Natural killer cell (primary cell): ENCODE results near the gene BLOC1S5. TPM values are rescaled to one million over a fixed set of nuclear protein-coding genes. Genes with fewer than 3 reads are reported as not detected.
A peak's percentile ranks its signal among the peaks of the same experiment; 100 is the strongest.

Experiments
- ATAC-seq, 3 donors: fragments of 150-1000 bp in 2 of 3; fragments of 200-7000 bp in 1 of 3; cut with Tn5 transposase; 1 replicate in 1 of 3; 2 replicates in 2 of 3; pipeline ENCODE4 v1.10.0; 2021; ENCODE audit warnings: mild to moderate bottlenecking in 2 of 3, moderate library complexity in 2 of 3
- DNase-seq, 2 donors: peaks; one replicate each; pipeline versions ENCODE4 v3.0.0 to v3.0.0-alpha.2; 2013 to 2021; ENCODE audit warnings: mixed read lengths in 1 of 2
- H3K27ac ChIP-seq: one replicate; pipeline ENCODE4 v1.5.1; 2013; ENCODE audit warnings: mild to moderate bottlenecking, low read length
- H3K27me3 ChIP-seq: one replicate; pipeline ENCODE4 v1.6.1; 2013; ENCODE audit warnings: low read length; ENCODE audit not compliant: control insufficient read depth, insufficient read depth
- H3K36me3 ChIP-seq: one replicate; pipeline ENCODE4 v1.6.1; 2013; ENCODE audit warnings: low read length; ENCODE audit not compliant: control insufficient read depth, insufficient read depth
- H3K4me1 ChIP-seq: one replicate; pipeline ENCODE4 v1.6.1; 2013; ENCODE audit warnings: low read length; ENCODE audit not compliant: control insufficient read depth, insufficient read depth
- H3K4me3 ChIP-seq: one replicate; pipeline ENCODE4 v1.5.1; 2013; ENCODE audit warnings: low read length
- H3K9me3 ChIP-seq: one replicate; pipeline ENCODE4 v1.6.1; 2013; ENCODE audit warnings: low read length; ENCODE audit not compliant: control insufficient read depth, insufficient read depth
- H3K27ac Mint-ChIP-seq, 2 donors: one replicate each; pipeline ENCODE4 v1.8.0; 2022; ENCODE audit warnings: mild to moderate bottlenecking in 2 of 2, mixed read lengths in 2 of 2, moderate library complexity in 1 of 2
- H3K27me3 Mint-ChIP-seq, 2 donors: one replicate each; pipeline ENCODE4 v1.8.0; 2022; ENCODE audit warnings: low read depth in 2 of 2, mixed read lengths in 2 of 2
- H3K36me3 Mint-ChIP-seq: one replicate; pipeline ENCODE4 v1.8.0; 2022; ENCODE audit warnings: mixed read lengths
- H3K4me1 Mint-ChIP-seq, 2 donors: one replicate each; pipeline ENCODE4 v1.8.0; 2022; ENCODE audit warnings: mixed read lengths in 2 of 2
- H3K4me3 Mint-ChIP-seq: one replicate; pipeline ENCODE4 v1.8.0; 2022; ENCODE audit warnings: mild to moderate bottlenecking, moderate library complexity, mixed read lengths
- H3K9me3 Mint-ChIP-seq, 2 donors: one replicate each; pipeline ENCODE4 v1.8.0; 2022; ENCODE audit warnings: mixed read lengths in 2 of 2
- CTCF ChIP-seq: fragments of 200-600 bp; IDR thresholded peaks from one replicate; pipeline ENCODE4 v1.8.0; 2022; ENCODE audit warnings: antibody characterized with exemption
- WGBS: methylation state at CpG from one replicate; pipeline ENCODE4 v1.1.7; 2013; ENCODE audit warnings: missing lambda C conversion rate; ENCODE audit not compliant: insufficient coverage; 5-methylcytosine and 5-hydroxymethylcytosine counted together
- intact Hi-C: fragments of 100-400 bp; cut with micrococcal nuclease; formaldehyde crosslinking; loops from one replicate; pipeline ENCODE4 v1.14.2; 2022
- total RNA-seq, 4 donors: library from RNA; stranded (reverse); fragments of 120-200 nt in 1 of 4; gene quantifications; one replicate each; pipeline versions ENCODE4 v1.2.3 to v1.2.4, GENCODE V29; 2013 to 2022

The BLOC1S5 gene
- total RNA-seq, 3 donors from 2014 or later (not counting 1 experiment from before 2014, with no cell fraction given) = 11.2 to 15.9 (median 15.4) TPM

DNA sequence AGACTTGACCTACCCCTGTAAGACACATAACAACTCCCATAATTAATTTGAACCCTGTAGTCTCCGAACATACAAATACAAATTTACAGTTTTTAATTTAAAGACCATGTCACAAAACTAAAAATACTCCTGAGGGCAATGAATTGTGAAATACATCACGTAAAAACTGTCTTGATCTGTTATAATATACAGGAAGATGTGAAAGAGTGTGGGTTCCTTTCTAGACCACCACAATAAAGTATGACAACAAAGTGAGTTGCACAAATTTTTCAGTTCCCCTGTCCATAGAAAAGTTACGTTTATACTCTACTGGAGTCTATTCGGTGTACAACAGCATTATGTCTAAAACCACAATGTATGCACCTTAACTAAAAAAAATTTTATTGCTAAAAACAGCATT is 11.0 kb upstream of the BLOC1S5 start:
- H3K27ac Mint-ChIP-seq = no peak overlapping the region
- no peaks in the 10 kb centered on the region for H3K27me3 ChIP-seq
- no peaks in the 10 kb centered on the region for H3K36me3 Mint-ChIP-seq
- H3K36me3 ChIP-seq = peaks cover 3% of the 10 kb centered on the region
- intact Hi-C loops = no loop called here
- H3K9me3 ChIP-seq = no peaks in the 10 kb centered on the region
- H3K4me3 ChIP-seq = no peak overlapping the region
- H3K4me1 ChIP-seq = no peaks in the 10 kb centered on the region
- H3K27ac ChIP-seq = peak overlapping the region; percentile 33
- no peak for TF ChIP-seq CTCF
- DNase-seq (no peak), ATAC-seq (no peak)
- peaks cover under 1 to 6% of the 10 kb centered on the region in 2 donors for H3K4me1 Mint-ChIP-seq
- H3K27me3 Mint-ChIP-seq = no peaks in the 10 kb centered on the region
- no peaks in the 10 kb centered on the region for H3K9me3 Mint-ChIP-seq
- 52% methylated on average over 3 of the region's 4 CpGs for WGBS
- no peak overlapping the region for H3K4me3 Mint-ChIP-seq

DNA sequence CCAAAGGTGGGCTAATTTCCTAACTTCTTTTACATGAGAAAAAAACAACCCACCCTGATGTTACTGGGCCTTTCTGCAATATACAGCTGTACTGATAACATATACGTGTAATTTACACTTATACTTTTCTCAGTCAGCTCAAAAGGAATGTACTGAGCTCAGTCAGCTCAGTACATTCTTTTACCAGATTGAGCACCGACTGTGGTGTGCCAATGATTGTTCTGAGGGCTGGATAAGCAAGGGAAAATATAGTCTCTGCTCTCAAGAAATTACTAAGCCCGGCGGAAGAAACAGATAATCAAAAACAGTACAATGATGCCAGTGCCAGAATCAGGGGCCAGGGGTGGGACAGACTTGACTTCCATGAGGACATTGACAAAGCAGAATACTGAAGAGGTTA is 10.0 kb upstream of the BLOC1S5 start:
- Mint-ChIP-seq H3K4me1 (peaks cover 0 to 6% of the 10 kb centered on the region in 2 donors), H3K27me3 (no peaks in the 10 kb centered on the region), H3K36me3 (no peaks in the 10 kb centered on the region), H3K4me3 (no peak overlapping the region), H3K9me3 (no peaks in the 10 kb centered on the region), H3K27ac (no peak overlapping the region)
- no peak overlapping the region for H3K4me3 ChIP-seq
- DNase-seq = no peak
- H3K9me3 ChIP-seq = no peaks in the 10 kb centered on the region
- TF ChIP-seq CTCF = no peak
- intact Hi-C loops = no loop called here
- WGBS = 99% methylated on average over 4 of the region's 4 CpGs
- H3K4me1 ChIP-seq = no peaks in the 10 kb centered on the region
- H3K36me3 ChIP-seq = peaks cover 1% of the 10 kb centered on the region
- no peak overlapping the region for H3K27ac ChIP-seq
- ATAC-seq = no peak
- H3K27me3 ChIP-seq = no peaks in the 10 kb centered on the region

- H3K4me3 Mint-ChIP-seq = no peak overlapping the region
- H3K27me3 Mint-ChIP-seq = peaks cover 1 to 4% of the 10 kb centered on the region in 2 donors
- ATAC-seq = no peak
- peaks cover 0 to 6% of the 10 kb centered on the region in 2 donors for H3K4me1 Mint-ChIP-seq
- no peaks in the 10 kb centered on the region for H3K9me3 Mint-ChIP-seq
- Histone ChIP-seq H3K27me3 (no peaks in the 10 kb centered on the region), H3K9me3 (no peaks in the 10 kb centered on the region), H3K36me3 (no peaks in the 10 kb centered on the region), H3K4me3 (no peak overlapping the region), H3K27ac (no peak overlapping the region), H3K4me1 (no peaks in the 10 kb centered on the region)
- no peak for DNase-seq
- H3K36me3 Mint-ChIP-seq = no peaks in the 10 kb centered on the region
- intact Hi-C loops = no loop called here
- H3K27ac Mint-ChIP-seq = no peak overlapping the region
- WGBS = 89% methylated on average over 3 of the region's 3 CpGs
- TF ChIP-seq CTCF = no peak
Measured at GRCh38 chr6:8073758-8074157, 9.6 kb upstream of the BLOC1S5 start.

DNA sequence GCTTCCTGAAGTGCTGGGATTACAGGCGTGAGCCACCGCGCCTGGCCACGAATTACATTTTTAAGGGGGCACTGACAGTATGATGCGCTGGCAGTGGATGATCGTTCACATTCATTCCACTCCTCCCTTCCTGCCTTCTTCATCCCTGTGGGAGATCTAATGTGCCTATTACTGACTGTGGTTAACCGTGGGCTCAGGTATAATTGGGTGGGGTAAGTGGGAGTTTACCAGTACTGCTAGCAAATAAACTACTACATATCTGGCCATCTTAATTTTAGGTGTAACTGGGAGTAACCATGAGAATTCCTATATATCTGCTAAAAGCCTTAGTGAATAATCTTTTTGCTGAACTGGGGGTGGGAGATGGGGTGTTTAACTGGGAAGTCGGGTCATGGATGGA is 6.5 kb upstream of the BLOC1S5 start:
- Mint-ChIP-seq H3K27ac (no peak overlapping the region), H3K36me3 (no peaks in the 10 kb centered on the region), H3K4me3 (no peak overlapping the region), H3K27me3 (peaks cover 3 to 7% of the 10 kb centered on the region in 2 donors), H3K4me1 (peaks cover 0 to under 1% of the 10 kb centered on the region in 2 donors), H3K9me3 (no peaks in the 10 kb centered on the region)
- no peak for DNase-seq
- ATAC-seq = no peak
- intact Hi-C loops = no loop called here
- no peaks in the 10 kb centered on the region for H3K4me1 ChIP-seq
- 94% methylated on average over 7 of the region's 8 CpGs for WGBS
- H3K9me3 ChIP-seq = no peaks in the 10 kb centered on the region
- H3K27me3 ChIP-seq = no peaks in the 10 kb centered on the region
- no peak overlapping the region for H3K27ac ChIP-seq
- TF ChIP-seq CTCF = no peak
- H3K4me3 ChIP-seq = no peak overlapping the region
- H3K36me3 ChIP-seq = no peaks in the 10 kb centered on the region
